Lower leg skin (tissue), 4 donors: ENCODE data around the gene MAEL. TPM values are rescaled to one million over a fixed set of nuclear protein-coding genes. Genes with fewer than 3 reads are reported as not detected.
A peak's percentile ranks its signal among the peaks of the same experiment; 100 is the strongest.

Experiments
- DNase-seq, 2 donors: peaks; one replicate each; pipeline ENCODE4 v3.0.0-alpha.2; 2019; ENCODE audit warnings: low spot score in 2 of 2
- H3K4me3 ChIP-seq: fragments of 200-600 bp; sonication (generic); 2 replicates; pipeline ENCODE4 v1.5.1; 2017; ENCODE audit warnings: mild to moderate bottlenecking, low read depth; ENCODE audit not compliant: poor library complexity, severe bottlenecking
- POLR2A ChIP-seq, 2 donors: fragments of 450-650 bp; IDR thresholded peaks; one replicate each; pipeline ENCODE4 v1.6.1; 2016 to 2017; ENCODE audit warnings: antibody characterized with exemption in 2 of 2, mild to moderate bottlenecking in 1 of 2, moderate library complexity in 1 of 2
- WGBS, 2 donors: methylation state at CpG; one replicate each; pipeline ENCODE4 v1.1.5; 2018; 5-methylcytosine and 5-hydroxymethylcytosine counted together
- intact Hi-C: fragments of 100-400 bp; cut with DNase I; formaldehyde crosslinking; loops from one replicate; pipeline ENCODE4 v1.15.0; 2023; ENCODE audit warnings: low total_unique reads
- total RNA-seq, 4 donors: library from RNA; depleted of rRNA; stranded (reverse); fragments of >200 nt; gene quantifications; one replicate each; pipeline ENCODE4 v1.1.0, GENCODE V29; 2016
- TF ChIP-seq, protein P1 (sequence below), 3 donors: fragments of 450-650 bp; IDR thresholded peaks; one replicate each; pipeline ENCODE4 v1.5.1; 2016; ENCODE audit warnings: antibody characterized with exemption in 3 of 3, mild to moderate bottlenecking in 3 of 3, moderate library complexity in 2 of 3

The MAEL gene
- total RNA-seq, 4 donors from 2014 or later, result 0.10 to 3.6 (median 0.25) TPM; not detected in 1

DNA sequence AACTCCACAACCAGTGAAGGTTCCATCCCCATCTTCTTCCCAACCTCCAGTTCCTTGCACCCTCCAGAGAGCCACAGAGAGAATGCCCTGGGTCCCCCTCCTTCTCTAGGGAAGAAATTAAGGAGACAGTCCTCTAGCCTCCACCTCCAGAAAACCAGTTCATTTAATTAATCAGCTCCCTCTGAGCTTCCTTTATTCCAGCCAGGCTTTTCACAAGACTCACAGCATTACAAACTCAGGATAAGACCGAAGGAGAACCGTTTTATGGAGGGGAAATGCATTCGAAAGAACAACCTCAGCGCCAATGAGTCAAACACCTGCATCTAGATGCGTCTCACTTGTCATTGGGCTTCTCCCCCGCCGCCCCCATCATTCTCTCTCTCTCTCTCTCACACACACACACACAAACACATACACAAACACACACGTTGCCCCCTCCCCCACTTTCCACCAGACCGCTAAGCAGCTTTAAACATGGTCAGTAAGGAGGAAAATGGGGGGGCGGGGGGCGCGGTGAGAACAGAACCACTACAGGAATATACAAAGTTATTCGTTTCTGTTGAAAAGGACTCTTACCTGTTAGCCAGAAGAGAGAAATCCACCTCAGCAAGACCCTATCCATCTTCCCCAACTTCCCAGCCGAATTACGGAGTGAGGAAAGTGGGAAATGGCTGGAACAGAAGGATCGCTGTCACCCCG, 14.3 kb upstream of the MAEL start:
- no peak for DNase-seq
- intact Hi-C loops, result no loop called here
- 1% methylated on average over 17 of the region's 17 CpGs for WGBS, 2 donors
- no peak overlapping the region for H3K4me3 ChIP-seq
- no peak for TF ChIP-seq POLR2A (IDR thresholded peaks at IDR 0.05)
- TF ChIP-seq, protein P1, sequence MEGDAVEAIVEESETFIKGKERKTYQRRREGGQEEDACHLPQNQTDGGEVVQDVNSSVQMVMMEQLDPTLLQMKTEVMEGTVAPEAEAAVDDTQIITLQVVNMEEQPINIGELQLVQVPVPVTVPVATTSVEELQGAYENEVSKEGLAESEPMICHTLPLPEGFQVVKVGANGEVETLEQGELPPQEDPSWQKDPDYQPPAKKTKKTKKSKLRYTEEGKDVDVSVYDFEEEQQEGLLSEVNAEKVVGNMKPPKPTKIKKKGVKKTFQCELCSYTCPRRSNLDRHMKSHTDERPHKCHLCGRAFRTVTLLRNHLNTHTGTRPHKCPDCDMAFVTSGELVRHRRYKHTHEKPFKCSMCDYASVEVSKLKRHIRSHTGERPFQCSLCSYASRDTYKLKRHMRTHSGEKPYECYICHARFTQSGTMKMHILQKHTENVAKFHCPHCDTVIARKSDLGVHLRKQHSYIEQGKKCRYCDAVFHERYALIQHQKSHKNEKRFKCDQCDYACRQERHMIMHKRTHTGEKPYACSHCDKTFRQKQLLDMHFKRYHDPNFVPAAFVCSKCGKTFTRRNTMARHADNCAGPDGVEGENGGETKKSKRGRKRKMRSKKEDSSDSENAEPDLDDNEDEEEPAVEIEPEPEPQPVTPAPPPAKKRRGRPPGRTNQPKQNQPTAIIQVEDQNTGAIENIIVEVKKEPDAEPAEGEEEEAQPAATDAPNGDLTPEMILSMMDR (IDR thresholded peaks at IDR 0.05), result no peak

DNA sequence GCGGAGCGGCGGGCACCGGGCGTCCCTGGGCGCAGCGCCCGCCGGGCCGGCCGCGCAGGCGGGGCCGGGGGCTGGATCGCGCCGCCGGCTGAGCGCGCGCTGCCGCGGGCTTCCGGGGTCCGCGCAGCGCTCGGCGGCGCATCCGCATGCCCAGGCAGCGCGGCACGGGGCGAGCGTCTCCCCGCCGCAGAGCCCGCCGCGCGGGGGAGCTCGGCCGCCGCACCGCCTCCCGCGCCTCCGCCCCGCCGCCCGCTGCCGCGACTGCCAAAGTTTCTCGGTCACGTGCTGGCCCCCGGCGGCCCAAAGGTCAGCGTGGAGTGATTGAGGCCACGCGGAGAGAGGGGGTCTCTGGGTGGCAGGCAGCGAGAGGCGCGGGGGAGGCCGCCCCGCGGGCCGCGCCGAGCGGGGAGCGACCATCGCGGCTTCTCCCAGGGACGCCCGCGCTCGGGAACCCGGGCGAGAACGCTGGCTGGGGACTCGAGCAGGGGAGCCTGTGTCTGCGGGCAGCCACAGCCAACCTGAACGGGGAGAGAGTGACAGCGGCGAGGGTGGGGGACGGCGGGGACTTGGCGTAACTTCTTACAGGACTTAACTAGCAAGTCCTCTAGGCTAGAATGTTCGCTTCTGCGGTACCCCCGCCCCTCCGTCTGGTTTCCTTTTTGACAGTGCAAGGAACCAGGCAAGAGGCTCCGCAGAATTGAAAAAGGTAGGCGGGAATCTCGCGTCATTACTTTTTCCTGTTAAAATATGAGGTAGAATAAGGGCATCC, 13.5 kb upstream of the MAEL start, which contains the start of gene ILDR2:
ILDR2 (minus strand) TSS at position 180 of the 769 bp plus-strand sequence. CDS start 272 bp downstream, outside the sequence.
- WGBS, 2 donors, result 1% methylated on average over 31 to 35 of the region's 97 CpGs
- H3K4me3 ChIP-seq, result peak within 1 kb of the TSS; percentile 56
- peak; percentile 17 to 86 for DNase-seq
- TF ChIP-seq, protein P1 (IDR thresholded peaks at IDR 0.05), result no peak
- no peak for TF ChIP-seq POLR2A (IDR thresholded peaks at IDR 0.05)
- intact Hi-C loops, result no loop called here

DNA sequence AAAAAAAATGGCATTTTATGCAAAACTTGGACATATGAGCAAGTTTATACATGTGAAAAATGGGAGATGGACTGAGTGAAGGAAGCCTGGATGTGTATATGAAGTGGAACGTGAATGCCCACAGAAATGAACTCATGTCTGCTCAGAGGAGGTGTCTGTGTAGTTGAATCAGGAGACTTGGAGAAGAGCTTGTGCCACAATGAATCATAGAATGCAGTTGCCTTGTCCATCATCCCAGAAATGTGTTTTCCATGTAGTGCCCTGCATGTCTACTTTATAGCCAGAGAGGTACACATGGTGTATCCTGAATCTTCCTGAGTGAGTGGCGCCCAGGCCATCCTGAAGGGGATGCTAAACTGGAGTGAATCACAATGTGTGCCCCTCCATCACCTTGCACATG, 11.1 kb upstream of the MAEL start:
- no peak for DNase-seq
- intact Hi-C loops, result no loop called here
- no peak for TF ChIP-seq POLR2A (IDR thresholded peaks at IDR 0.05)
- TF ChIP-seq, protein P1 (IDR thresholded peaks at IDR 0.05), result no peak
- H3K4me3 ChIP-seq, result no peak overlapping the region
- WGBS, 2 donors, result 85 to 88% methylated on average over 2 of the region's 2 CpGs

DNA sequence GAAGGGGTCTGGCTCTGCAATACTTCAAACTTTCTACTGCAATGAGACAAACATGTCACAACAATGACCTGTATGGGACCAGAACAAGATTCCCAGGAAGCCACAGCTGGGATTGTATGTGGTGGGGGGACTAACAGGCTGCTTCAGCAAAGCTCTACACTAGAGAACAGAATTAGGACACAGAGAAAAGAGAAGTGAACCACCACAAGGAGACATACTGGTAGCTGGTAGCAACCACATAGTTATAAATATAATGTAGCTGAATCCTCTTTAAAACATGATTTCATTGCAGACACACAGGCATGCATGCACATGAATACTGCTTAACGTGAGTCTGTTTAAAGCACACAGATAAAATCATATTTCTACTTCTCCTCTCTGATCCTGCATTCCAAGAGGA, 10.3 kb upstream of the MAEL start:
- no peak for DNase-seq
- WGBS, 2 donors, result 19 to 30% methylated on average over 1 of the region's 1 CpG
- TF ChIP-seq POLR2A (IDR thresholded peaks at IDR 0.05), result no peak
- TF ChIP-seq, protein P1 (IDR thresholded peaks at IDR 0.05), result no peak
- intact Hi-C loops, result no loop called here
- H3K4me3 ChIP-seq, result no peak overlapping the region

DNA sequence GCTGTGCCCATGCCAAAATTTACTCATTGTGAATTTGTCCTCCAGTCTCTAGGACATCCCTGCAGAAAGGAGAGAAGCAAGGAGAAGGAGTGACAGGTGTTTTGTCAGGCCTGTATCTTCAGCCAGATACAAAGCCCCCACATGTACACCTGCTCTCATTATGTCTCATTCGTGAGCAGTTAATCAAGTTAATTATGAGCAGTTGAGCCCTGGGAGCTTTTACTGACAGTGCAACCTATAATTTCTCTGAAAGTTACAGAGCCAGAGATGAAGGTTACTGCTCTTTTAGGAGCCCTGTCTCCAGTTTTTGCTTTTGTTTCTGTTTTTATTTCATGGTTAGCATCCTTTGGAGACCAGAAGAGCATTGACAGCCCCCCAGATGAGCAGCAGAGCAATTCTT, 8.7 kb upstream of the MAEL start:
- intact Hi-C loops, result no loop called here
- H3K4me3 ChIP-seq, result no peak overlapping the region
- TF ChIP-seq POLR2A (IDR thresholded peaks at IDR 0.05), result no peak
- TF ChIP-seq, protein P1 (IDR thresholded peaks at IDR 0.05), result no peak
- no peak for DNase-seq
- 50 to 74% methylated on average over 1 of the region's 1 CpG for WGBS, 2 donors
